ENCODE data around the gene SHLD1. TPM values are rescaled to one million over a fixed set of nuclear protein-coding genes. Genes with fewer than 3 reads are reported as not detected.

SHLD1 gene
- total RNA-seq, 1 experiment from 2014 or later = 5.9 TPM

- H3K4me1 ChIP-seq (replicated peaks; ENCODE audit: insufficient read depth) = peaks cover 35% of the 10 kb centered on the region
- no peak overlapping the region for H2AFZ ChIP-seq
- H3K4me3 ChIP-seq = no peak overlapping the region
- no peaks in the 10 kb centered on the region for H3K9me2 ChIP-seq (ENCODE audit: insufficient read depth)
- TF ChIP-seq EZH2 (IDR thresholded peaks at IDR 0.05; ENCODE audit: low read depth) (no peak), CTCF (conservative IDR thresholded peaks at IDR 0.05) (no peak)
- H3K36me3 ChIP-seq (ENCODE audit: low read depth) = no peaks in the 10 kb centered on the region
- H3K9me3 ChIP-seq (ENCODE audit: insufficient read depth, low read depth) = no peaks in the 10 kb centered on the region; the same call in 1 of the 2 replicates
- ChIA-PET POLR2A (ENCODE audit: unreplicated experiment) (interaction anchor here (0.6 kb wide), 1 partner anchor 227 kb away, joined by 5 read pairs; no protein-coding TSS in a partner anchor), CTCF (interaction anchor here (0.6 kb wide), 1 partner anchor 37 kb away, joined by 17 read pairs; no protein-coding TSS in a partner anchor)
- H4K20me1 ChIP-seq (ENCODE audit: insufficient read depth) = no peaks in the 10 kb centered on the region
- H3K4me2 ChIP-seq = no peak overlapping the region
- no peak overlapping the region for H3K27ac ChIP-seq
- intact Hi-C loops (cut with micrococcal nuclease; ENCODE audit: unreplicated experiment) = loop anchor here (10.0 kb wide), 1 partner anchor 173 kb away; the partner anchor contains the start of genes MCM8 and TRMT6
- no TSS peak for BruUV-seq (replicated peaks)
- peaks cover 7% of the 10 kb centered on the region; the same call in 1 of the 2 replicates for H3F3A ChIP-seq (ENCODE audit: insufficient read depth, low read depth)
- peak in 1 of 2 experiments; percentile 30 for DNase-seq
- no peaks in the 10 kb centered on the region for H3K27me3 ChIP-seq (ENCODE audit: insufficient read depth, low read depth)
- H3K79me2 ChIP-seq (ENCODE audit: low read depth) = no peaks in the 10 kb centered on the region
Measured at GRCh38 chr20:5781798-5782750, 31.9 kb downstream of the SHLD1 start.

- H2AFZ ChIP-seq = no peak overlapping the region
- H3K4me2 ChIP-seq = no peak overlapping the region
- TF ChIP-seq CTCF (conservative IDR thresholded peaks at IDR 0.05) (no peak), EZH2 (IDR thresholded peaks at IDR 0.05; ENCODE audit: low read depth) (no peak)
- peaks cover 31% of the 10 kb centered on the region for H3K4me1 ChIP-seq (replicated peaks; ENCODE audit: insufficient read depth)
- H3K4me3 ChIP-seq = no peak overlapping the region
- DNase-seq = peak in 1 of 2 experiments; percentile 40
- no peaks in the 10 kb centered on the region for H3K36me3 ChIP-seq (ENCODE audit: low read depth)
- H4K20me1 ChIP-seq (ENCODE audit: insufficient read depth) = no peaks in the 10 kb centered on the region
- intact Hi-C loops (cut with micrococcal nuclease; ENCODE audit: unreplicated experiment) = loop anchor here (2.0 to 10.0 kb wide), 4 partner anchors 67 to 177 kb away; partner anchors contain the start of genes MCM8 and TRMT6
- peak overlapping the region; percentile 22; the same call in 1 of the 2 replicates for H3K27ac ChIP-seq
- POLR2A ChIA-PET (ENCODE audit: unreplicated experiment) = no interaction called here
- no peaks in the 10 kb centered on the region for H3K79me2 ChIP-seq (ENCODE audit: low read depth)
- H3F3A ChIP-seq (ENCODE audit: insufficient read depth, low read depth) = peaks cover 3% of the 10 kb centered on the region; the same call in 1 of the 2 replicates
- no peaks in the 10 kb centered on the region for H3K9me2 ChIP-seq (ENCODE audit: insufficient read depth)
- H3K27me3 ChIP-seq (ENCODE audit: insufficient read depth, low read depth) = no peaks in the 10 kb centered on the region
- no peaks in the 10 kb centered on the region; the same call in 1 of the 2 replicates for H3K9me3 ChIP-seq (ENCODE audit: insufficient read depth, low read depth)
- BruUV-seq (replicated peaks) = no TSS peak
- CTCF ChIA-PET = interaction anchor here (0.8 to 1.5 kb wide), 2 partner anchors 225 to 227 kb away, joined by 3 to 4 read pairs; no protein-coding TSS in a partner anchor
Measured at GRCh38 chr20:5784735-5785134, 34.5 kb downstream of the SHLD1 start.

DNA sequence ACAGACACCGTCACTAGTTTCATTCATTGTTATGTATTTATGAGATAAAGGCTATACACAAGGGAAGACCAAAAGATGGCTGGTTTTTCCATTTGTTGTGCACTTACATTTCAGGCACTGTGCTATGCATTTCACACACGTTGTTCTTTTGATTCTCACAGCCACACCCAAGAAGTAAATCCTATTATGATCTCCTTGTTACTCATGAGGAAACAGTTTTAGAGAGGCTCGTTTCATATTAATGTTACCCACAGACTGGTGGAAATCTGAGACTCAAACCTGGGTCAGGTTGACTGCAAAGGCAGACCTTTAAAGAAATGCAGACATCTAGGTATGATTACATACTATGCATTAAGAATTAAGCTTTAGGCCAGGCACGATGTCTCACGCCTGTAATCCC, 34.9 kb downstream of the SHLD1 start:
- no peak overlapping the region for H3K4me2 ChIP-seq
- no peak for TF ChIP-seq EZH2 (IDR thresholded peaks at IDR 0.05; ENCODE audit: low read depth)
- TF ChIP-seq CTCF (conservative IDR thresholded peaks at IDR 0.05) = no peak
- no peaks in the 10 kb centered on the region for H3K9me2 ChIP-seq (ENCODE audit: insufficient read depth)
- no peak overlapping the region for H3K4me3 ChIP-seq
- H3K79me2 ChIP-seq (ENCODE audit: low read depth) = no peaks in the 10 kb centered on the region
- no peak overlapping the region for H2AFZ ChIP-seq
- ChIA-PET CTCF (interaction anchor here (0.8 to 1.5 kb wide), 2 partner anchors 225 to 228 kb away, joined by 3 to 4 read pairs; no protein-coding TSS in a partner anchor), POLR2A (ENCODE audit: unreplicated experiment) (no interaction called here)
- H3K27me3 ChIP-seq (ENCODE audit: insufficient read depth, low read depth) = no peaks in the 10 kb centered on the region
- no TSS peak for BruUV-seq (replicated peaks)
- no peaks in the 10 kb centered on the region; the same call in 1 of the 2 replicates for H3K9me3 ChIP-seq (ENCODE audit: insufficient read depth, low read depth)
- H3F3A ChIP-seq (ENCODE audit: insufficient read depth, low read depth) = peaks cover 3% of the 10 kb centered on the region; the same call in 1 of the 2 replicates
- H3K27ac ChIP-seq = peak overlapping the region; percentile 22; the same call in 1 of the 2 replicates
- intact Hi-C loops (cut with micrococcal nuclease; ENCODE audit: unreplicated experiment) = loop anchor here (2.0 to 10.0 kb wide), 4 partner anchors 68 to 178 kb away; partner anchors contain the start of genes MCM8 and TRMT6
- H3K36me3 ChIP-seq (ENCODE audit: low read depth) = no peaks in the 10 kb centered on the region
- DNase-seq = peak in 1 of 2 experiments; percentile 58
- peaks cover 28% of the 10 kb centered on the region for H3K4me1 ChIP-seq (replicated peaks; ENCODE audit: insufficient read depth)
- no peaks in the 10 kb centered on the region for H4K20me1 ChIP-seq (ENCODE audit: insufficient read depth)

Data from PC-9 (cell line).